ENCODE results near the gene PIWIL4.

DNA sequence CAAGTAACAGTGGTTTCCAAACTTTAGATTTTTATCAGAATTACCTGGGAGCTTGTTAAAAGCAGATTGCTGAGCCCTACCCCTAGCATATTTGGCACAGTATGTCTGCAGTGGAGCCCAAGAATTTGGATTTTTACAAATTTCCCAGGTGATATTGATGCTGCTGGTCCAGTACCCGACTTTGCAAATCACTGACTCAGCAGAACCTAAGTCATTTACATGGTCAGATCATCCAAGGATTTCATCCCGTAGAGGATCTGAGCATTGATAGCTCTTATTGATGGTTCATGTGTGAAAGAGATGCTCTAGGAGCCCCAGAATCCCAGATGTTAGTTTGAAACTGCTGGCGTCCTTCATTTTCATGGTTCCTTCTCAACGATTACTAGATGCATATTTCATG is 48.9 kb upstream of the PIWIL4 start:
- TF ChIP-seq, protein P1, sequence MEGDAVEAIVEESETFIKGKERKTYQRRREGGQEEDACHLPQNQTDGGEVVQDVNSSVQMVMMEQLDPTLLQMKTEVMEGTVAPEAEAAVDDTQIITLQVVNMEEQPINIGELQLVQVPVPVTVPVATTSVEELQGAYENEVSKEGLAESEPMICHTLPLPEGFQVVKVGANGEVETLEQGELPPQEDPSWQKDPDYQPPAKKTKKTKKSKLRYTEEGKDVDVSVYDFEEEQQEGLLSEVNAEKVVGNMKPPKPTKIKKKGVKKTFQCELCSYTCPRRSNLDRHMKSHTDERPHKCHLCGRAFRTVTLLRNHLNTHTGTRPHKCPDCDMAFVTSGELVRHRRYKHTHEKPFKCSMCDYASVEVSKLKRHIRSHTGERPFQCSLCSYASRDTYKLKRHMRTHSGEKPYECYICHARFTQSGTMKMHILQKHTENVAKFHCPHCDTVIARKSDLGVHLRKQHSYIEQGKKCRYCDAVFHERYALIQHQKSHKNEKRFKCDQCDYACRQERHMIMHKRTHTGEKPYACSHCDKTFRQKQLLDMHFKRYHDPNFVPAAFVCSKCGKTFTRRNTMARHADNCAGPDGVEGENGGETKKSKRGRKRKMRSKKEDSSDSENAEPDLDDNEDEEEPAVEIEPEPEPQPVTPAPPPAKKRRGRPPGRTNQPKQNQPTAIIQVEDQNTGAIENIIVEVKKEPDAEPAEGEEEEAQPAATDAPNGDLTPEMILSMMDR (IDR thresholded peaks at IDR 0.05; ENCODE audit: low read length), result no peak
- TF ChIP-seq EZH2phosphoT487 (IDR thresholded peaks at IDR 0.05; ENCODE audit: low read length) (no peak), EZH2 (optimal IDR thresholded peaks at IDR 0.05; ENCODE audit: low read depth, low read length) (no peak)

Data from MM.1S (cell line).